GM20431 (cell line): ENCODE data around the gene HGF.
"Not testable (repeated sequence)": the region's sequence is repeated elsewhere in the genome, so short reads cannot be mapped to it uniquely, and the experiment has no call there.

Experiments
- in situ Hi-C: fragments of 300-500 bp; cut with MseI, MboI; formaldehyde crosslinking; loops from one replicate; pipeline ENCODE4 v1.15.0; 2020; ENCODE audit warnings: low sequenced_read_pairs; ENCODE audit not compliant: unreplicated experiment

HGF gene

DNA sequence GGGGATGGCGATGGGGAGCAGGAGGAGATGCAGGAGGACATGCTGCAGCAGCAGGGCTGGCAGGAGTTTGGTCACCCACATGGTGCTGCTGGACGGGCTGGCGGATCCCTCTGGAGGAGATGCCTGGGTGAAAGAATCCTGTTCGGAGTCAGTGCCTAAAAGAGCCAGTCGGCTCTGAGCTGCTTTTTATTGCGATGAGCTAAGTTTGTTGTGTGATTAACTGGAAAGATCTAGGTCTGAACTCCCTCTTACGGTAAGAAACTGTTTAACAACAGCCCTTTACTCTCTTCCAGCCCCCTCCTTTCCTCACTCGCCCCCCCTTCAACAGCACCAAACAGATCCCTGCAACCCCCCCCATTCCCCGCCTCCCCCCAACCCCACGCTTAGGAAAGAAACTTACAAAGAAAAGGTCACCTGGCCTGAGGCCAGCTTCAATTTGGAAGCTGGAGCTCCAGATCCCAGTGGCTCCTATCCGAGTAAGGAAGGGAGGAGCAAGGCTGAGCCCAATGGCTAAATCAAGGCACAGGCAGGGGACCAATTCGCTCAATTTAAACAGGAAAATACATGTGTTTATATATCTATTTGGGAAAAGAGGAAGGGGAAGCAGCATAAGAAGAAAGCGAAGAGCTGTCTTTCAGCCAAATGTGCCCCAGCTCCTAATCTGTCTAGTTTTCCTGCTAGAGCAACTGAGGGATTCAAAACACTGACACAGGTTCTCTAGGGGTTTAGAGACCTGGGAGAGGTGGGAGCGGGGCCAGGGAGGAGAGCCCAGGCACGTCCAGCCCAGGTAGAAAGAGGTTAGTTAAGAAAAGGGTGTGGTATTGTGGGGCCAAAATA, at the start of gene HGF:
TSS of gene HGF (minus strand) at position 157 of the 837 bp plus-strand sequence. CDS start at position 81, 76 bp downstream.
- in situ Hi-C loops, result no loop called here

DNA sequence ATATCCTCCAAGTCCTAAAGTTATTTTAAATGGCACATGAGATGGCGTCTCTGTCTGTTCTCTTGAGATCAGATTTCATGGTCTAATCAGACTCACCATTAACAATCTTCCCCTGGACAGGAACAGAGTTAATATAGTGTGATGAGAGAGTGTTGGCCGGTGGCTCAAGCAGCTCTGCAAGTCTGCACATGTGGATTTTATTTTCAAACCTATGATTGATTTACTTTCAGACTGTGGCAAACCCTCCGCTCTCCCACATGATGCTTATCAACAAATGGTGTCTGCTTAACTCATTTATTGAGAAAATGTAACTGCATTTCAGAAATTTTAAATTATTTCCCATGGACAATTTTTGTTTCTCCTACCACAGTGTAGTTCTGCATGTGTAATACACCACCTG, 46.5 kb upstream of the HGF start:
- in situ Hi-C loops, result no loop called here

DNA sequence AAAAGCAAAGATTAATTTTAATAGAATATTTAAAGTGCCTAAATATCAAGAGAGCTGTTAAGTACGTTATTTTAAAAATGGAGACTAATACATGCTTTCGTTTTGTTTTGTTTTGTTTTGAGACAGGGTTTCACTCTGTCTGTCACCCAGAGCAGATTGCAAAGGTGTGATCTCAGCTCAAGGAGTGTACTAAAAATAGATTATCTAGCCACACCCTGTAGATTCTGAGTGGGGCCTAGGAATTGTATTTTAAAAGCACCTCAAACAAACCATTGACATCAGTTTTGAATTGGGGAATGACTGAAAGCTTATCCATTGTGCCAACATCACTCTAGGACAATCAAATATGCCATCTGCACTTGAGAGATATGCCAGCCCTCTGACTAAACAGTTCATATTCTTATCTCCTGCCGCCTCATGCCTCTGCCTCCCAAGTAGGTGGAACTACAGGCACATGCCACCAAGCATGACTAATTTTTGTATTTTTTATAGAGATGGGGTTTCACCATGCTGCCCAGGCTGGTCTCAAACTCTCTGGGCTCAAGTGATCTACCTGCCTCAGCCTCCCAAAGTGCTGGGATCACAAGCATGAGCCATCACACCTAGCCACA, 43.1 kb upstream of the HGF start:
- in situ Hi-C loops, result not testable (repeated sequence)

DNA sequence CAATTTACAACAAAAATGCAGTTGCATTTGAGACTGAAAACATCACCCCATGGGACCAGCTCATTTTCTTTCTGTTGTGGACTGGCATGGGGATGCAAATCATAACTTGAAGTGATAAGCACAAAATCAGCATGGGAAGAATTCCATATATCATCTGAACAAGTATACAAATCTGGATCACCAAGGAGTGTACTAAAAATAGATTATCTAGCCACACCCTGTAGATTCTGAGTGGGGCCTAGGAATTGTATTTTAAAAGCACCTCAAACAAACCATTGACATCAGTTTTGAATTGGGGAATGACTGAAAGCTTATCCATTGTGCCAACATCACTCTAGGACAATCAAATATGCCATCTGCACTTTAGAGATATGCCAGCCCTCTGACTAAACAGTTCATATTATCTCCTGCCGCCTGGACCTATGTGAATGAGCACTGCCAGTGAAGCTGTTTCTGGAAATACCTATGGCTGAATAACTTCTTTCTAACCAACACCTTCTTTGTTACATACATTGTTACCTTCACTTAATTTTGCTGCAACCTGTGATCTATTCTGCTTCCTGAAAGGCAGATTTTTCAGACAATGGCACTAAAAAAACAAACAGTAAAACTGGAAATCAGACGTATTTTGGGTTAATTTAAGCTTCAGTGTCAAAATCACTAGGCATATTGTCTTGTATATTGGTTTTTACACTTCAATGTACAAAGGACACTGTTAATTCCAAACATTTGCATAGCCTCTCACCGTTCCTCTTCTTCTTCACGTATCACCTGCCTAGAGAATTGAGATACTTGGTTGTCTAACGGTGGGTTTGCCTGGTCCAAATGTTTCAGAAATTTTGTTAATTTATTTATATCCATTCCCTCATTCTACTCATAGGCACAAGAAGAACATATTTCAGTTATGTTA, 42.4 kb upstream of the HGF start:
- in situ Hi-C loops, result no loop called here

DNA sequence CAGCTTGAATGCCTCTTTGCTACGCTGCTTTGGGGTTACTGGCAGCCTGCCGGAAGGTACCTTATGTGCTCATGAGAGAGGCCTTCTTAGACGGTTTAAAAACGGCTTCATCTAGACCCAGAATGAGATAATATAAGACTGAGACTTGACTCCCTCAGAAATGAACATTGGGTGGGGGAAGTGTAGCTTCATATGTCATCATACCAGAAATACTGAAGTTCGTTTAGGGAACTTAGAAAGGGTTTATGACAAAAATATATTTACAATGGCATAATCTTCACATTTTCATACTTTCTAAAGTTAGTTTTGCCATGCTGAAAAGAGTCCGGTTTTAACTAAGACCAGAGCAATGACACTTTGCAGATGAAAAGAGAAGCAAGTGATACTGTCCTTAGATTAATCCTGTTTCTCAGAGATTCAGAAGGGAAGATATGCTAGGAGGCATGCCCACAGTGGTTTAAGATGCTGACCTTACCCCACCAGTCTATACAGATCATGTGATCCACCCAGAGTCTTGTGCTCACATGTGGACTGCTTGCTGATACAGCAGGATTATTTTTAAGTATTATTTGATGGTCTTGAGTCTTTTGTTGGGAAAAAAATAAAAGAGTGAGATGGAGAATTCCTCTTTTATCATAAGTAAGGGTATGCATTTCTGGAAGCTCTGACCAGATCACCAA, 40.8 kb upstream of the HGF start:
- in situ Hi-C loops, result no loop called here

DNA sequence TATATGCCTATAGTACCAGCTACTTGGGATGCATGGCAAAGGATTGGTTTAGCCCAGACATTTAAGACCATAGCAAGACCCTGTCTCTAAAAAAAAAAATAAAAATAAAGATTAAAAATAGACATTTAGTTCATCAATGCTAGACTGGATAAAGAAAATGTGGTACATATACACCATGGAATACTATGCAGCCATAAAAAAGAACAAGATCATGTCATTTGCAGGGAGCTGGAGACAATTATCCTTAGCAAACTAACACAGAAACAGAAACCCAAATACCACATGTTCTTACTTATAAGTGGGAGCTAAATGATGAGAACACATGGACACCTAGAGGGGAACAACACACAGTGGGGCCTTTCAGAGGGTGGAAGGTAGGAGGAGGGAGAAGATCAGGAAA, 38.5 kb upstream of the HGF start:
- in situ Hi-C loops, result not testable (repeated sequence)

DNA sequence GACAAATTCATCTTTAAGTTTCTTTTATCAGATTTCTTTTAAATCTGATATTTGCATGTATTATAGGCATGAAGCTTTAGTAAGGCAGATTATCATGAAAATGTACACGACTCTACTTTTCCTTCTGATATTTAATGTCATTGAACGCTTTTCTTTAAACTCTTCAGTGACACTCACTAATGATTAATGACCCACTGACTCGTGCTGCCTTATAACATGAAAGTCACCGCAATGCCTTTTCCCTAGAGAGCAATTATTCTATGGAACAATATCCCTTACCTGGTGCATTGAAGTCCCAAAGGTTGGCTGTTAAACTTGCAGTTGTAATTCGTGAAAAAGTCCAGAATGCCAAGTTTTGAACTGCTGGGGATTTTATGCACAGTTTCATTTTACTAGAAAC, 33.4 kb upstream of the HGF start:
- in situ Hi-C loops, result no loop called here

DNA sequence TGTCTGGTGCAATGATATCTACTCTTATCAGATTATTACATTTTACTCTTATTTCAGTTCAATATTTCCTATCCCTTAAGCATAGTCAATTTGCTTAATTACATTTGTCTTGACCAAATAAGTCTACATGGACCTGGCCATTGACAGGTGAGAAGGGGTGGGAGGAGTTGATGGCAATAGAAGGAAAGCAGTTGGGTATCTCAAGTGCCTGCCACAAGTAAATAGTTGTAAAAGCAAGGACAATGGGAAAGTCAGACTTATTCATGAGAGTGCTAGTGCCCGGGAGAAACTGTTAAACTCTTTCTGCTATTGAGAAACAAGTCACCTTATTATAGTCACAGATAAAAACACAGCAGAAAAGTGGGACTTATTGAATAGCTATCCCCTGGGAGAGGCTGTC, 32.4 kb upstream of the HGF start:
- in situ Hi-C loops, result no loop called here

DNA sequence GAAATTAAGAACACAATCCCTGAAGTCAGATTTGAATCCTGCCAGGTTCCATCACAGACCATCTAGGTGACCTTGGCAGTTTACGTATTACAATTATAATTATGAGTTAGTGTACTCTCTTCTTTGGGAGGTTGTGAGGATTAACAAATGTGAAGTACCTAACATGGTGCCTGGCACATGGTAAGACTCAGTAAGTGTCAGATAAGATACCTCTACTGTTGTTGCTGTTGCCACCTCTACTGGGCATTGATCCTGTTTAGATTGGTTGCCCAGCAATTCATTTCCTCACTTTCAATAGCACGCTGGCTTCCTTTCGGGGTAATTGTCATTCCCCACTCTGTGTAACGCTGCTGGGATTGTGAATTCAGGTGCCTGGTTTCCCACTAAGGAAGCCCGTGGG, 31.7 kb upstream of the HGF start:
- in situ Hi-C loops, result no loop called here

DNA sequence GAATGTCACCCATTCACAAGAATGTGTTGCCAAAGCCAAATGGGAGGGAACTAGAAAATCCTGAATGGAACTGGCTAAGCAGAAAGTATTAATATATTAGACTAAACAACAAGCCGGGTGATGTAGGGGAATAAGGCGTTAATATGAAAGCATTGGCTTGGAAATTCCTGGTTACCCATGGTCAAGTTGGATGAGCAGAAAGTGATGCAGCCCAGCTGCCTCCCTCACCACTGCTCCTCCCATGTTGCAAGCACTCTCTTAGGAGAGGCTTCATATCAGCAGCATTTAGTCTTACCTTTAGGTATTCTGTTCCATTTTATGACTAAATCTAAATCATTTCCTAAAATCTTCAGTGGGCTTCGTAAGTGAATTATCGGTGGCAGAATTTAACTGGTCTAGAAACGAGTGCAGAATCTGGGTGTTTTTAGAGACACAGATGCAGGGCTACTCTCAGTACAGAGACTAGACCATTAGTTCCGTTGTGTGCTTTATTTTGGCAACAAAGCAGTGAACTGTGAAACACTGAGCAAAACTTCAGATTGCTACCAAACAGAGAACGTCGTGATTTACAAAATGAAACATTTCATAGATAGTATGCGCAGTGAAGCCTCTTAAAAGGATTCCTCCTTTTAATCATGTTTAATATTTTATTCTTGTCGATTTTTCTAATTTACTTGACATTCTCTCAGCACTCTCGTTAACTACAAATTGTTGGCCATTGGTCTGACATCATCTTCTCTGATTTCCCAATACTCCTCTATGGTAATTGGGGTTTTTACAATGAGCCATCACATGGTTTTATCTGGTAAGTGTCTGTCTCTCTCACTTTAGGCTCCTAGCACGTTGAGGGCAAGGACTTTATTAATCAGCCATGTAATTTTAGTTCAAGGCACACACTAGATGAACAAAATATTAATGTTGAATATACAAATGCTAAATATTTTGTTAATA, 22.0 kb upstream of the HGF start:
- in situ Hi-C loops, result no loop called here

DNA sequence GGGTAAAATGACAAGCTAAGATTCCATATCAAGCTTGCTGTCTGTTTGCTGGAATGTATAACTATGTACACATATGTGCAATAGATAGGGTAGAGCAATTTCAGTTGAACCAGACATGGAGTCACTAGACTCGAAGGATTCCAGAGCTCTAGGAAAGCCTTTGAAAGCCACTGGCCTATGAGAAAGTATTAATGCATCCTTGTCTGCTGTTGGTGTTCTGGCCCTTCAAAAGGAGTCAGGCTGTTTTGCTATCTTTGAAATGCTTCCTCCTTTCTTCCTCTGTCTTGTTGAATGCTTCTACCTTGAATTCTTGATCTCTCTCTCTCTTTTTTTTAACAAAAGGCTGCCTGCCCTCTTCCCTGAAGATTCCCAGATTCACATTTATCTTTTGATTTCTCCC, 20.8 kb upstream of the HGF start:
- in situ Hi-C loops, result no loop called here

DNA sequence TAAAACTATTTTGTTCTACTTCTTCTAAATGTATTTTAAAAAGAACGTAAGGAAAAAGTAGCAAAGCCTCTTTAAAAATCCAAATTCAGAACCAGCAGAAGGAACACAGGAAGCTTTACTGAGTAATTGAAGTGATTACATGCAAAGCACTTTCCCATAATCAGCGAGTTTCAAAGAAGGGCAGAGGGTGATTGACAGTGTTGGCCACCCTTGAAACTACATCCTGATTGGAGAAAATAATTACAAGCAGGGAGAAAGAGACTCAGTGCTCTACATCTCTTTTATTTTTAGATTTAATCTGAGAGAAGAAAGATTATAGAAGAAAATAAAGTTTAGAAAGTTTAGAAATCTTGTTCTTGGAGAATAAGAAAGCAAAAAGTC, 20.3 kb upstream of the HGF start:
- in situ Hi-C loops, result no loop called here

DNA sequence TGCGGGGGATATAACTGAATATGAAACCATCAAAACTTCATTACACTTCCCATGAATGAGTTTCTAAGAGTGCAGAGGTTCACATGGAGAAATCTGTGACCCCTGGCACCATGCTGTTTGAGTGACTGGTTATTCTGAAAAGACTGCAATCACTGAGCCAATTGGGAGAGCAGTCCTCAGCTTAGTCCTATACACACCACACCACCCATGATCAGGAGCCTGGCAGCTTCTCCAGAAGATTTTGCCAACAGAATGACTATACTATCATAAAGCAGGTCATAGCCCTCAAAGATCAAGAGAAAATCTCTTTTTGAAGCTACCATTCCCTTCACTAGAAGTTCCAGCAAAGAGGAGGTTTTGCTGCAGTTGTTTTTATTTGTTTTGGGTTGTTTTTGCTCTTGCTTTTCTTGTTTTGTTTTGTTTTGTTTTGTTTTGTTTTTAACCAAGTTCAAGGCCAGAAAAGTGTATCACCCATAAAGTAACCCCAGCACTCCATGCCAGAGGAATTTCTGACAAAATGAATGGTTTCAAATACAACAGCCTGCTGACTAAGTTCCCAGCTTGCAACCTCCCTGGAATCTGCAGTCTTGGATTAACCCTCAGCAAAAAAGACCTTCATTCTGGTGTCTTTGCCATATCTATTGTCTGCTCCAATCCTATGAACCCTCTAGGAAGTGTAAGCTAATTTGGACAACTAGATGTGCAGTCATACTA, 19.7 kb upstream of the HGF start:
- in situ Hi-C loops, result no loop called here

DNA sequence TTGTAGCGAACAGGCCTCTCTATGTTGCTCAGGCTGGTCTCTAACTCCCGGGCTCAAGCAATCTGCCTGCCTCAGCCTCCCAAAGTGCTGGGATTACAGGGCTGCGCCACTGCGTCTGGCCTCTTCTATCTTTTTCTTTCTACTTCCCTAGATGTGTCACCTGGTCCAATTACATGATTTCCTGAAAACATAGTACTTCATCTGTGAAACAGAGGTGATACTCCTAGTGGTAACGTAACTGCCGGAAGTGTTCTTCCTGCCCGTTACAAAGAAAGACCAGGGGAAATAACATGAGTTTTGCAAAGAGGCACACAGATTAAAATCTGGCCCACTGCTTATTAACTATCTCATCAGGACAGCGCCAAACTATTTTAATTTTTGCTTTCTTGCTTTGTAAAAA, 18.4 kb upstream of the HGF start:
- in situ Hi-C loops, result no loop called here

DNA sequence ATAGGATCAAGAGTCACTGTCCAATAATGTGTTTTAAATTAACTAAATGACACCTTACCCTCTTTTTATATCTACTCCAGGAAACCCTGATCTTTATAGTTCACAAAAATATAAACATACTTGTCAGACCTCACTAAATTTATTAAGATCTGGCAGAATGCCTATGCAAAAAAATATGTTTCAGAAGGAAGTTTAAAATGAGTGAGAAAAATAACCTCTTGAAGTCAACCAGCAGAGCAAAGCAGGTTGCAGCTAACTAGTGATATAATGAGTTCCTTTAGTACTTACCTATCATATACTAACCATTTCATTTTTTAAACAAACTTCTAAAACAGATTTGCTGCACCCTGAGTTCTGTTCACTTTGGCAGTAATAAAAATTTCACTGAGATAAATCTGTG, 14.0 kb upstream of the HGF start:
- in situ Hi-C loops, result no loop called here

DNA sequence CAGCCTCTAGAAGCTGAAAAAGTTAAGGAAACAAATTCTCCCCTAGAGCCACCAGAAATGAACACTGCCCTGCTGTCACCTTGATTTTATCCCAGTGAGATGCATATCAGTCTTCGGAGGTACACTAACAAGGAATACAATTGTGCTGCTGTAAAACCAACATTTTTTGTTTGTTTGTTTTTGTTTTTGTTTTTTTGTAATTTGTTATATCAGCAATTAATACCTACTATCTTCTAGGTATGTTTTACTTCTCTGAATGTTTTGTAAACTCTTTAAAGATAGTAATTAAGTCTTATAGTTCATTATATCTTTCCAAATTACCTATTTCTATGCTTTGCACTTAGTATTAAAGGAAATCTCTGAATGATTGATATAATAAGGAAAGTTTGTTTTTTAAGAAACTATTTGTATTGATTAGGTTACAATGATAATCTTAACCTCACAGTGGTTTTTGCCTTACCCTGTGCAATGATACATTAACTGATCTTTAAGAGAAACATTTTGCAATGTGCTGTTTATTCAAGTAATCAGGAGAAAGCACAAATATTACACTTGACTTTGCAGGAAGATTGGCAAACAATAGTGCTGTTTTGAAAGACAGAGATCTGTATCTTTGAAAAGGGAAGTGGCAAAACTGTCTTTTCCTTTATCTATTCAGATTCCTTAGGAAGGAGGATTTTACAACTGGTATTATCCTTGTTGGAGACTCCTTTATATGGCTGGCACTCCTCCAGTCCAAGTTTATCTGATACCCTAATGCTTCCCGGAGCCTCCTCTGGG, 11.3 kb upstream of the HGF start:
- in situ Hi-C loops, result no loop called here

DNA sequence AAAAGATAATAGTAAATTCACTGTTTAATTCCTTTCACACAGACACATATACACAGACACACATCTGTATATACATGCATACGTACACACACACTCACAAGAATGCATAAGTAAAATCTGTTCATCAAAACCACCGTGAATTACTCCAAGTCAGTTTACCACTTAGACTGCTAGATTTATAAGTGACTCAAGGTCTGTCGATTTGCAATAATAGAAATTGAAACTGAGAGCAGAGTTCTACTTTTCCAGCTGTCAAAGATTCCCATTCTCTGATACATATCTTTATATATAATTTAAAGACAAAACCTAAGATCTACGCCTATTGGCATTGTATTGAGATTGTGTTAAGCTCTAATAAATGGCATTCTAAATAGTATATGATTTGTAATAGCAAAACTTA, 9.9 kb upstream of the HGF start:
- in situ Hi-C loops, result no loop called here

DNA sequence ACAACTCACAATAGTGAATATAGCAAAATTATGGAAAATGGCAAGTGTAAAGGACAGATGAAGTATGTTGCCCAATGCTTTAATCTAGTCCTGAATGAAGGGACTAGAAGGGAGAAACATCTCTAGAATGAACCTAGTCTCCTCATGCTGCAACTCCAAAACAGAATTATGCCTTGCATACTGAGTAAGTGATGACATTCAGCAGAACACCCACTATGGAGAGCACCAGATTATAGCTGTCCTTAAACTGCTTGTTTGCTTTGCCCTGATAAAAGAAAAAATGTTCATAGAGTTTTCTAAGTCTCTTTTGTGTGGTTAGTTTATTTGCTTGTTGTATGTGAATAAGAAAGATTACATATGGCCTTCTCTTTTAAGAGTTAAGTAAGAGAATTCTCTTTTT, 7.8 kb upstream of the HGF start:
- in situ Hi-C loops, result no loop called here
